IMR-90 (cell line): ENCODE data around the gene CCDC88B. TPM values are rescaled to one million over a fixed set of nuclear protein-coding genes. Genes with fewer than 3 reads are reported as not detected.

ENCODE experiments used
- ATAC-seq: fragments of 200-7000 bp; cut with Tn5 transposase; 2 replicates; pipeline ENCODE4 v1.9.1; 2020; ENCODE audit warnings: low read depth, mild to moderate bottlenecking, moderate library complexity
- BruUV-seq: library from RNA; stranded (reverse); fragments of 400-500 nt; replicated peaks from 2 replicates; lab custom pipeline; 2021; lab: Mats Ljungman, UMichigan
- CTCF ChIA-PET: fragments of 300-600 bp; formaldehyde crosslinking; extraction: SDS; loops from one replicate; lab custom pipeline; 2021; ENCODE audit warnings: antibody characterized with exemption; lab: Yijun Ruan, JAX
- POLR2A ChIA-PET: fragments of 300-600 bp; sonication (Branson Sonifier 250); formaldehyde crosslinking; loops from one replicate; lab custom pipeline; 2022; ENCODE audit warnings: antibody characterized with exemption; ENCODE audit not compliant: unreplicated experiment; lab: Charles Lee
- DNase-seq: peaks from one replicate; pipeline ENCODE4 v3.0.0; 2013
- H2AFZ ChIP-seq: replicated peaks from 2 replicates; pipeline ENCODE3; 2013; ENCODE audit warnings: low read length, mild to moderate bottlenecking; ENCODE audit not compliant: poor library complexity
- H2AK5ac ChIP-seq: 2 replicates; pipeline ENCODE4 v1.6.1; 2013; ENCODE audit warnings: low read depth, low read length, inconsistent platforms
- H2AK9ac ChIP-seq: replicated peaks from 2 replicates; pipeline ENCODE3; 2013; ENCODE audit warnings: mild to moderate bottlenecking, low read depth, low read length, moderate library complexity; ENCODE audit not compliant: poor library complexity
- H2BK120ac ChIP-seq: 2 replicates; pipeline ENCODE4 v1.6.1; 2013; ENCODE audit warnings: low read depth, low read length, inconsistent platforms
- H2BK15ac ChIP-seq: 3 replicates; pipeline ENCODE4 v1.6.1; 2013; ENCODE audit warnings: low read depth, low read length, inconsistent platforms
- H2BK20ac ChIP-seq: 2 replicates; pipeline ENCODE4 v1.6.1; 2013; ENCODE audit warnings: low read depth, mild to moderate bottlenecking, inconsistent platforms, low read length, moderate library complexity
- H2BK5ac ChIP-seq: 2 replicates; pipeline ENCODE4 v1.6.1; 2013; ENCODE audit warnings: mild to moderate bottlenecking, low read depth, low read length, inconsistent platforms; ENCODE audit not compliant: poor library complexity, severe bottlenecking
- H3K14ac ChIP-seq: replicated peaks from 2 replicates; pipeline ENCODE4 v1.6.1; 2013; ENCODE audit warnings: low read depth, low read length, inconsistent platforms
- H3K18ac ChIP-seq: 2 replicates; pipeline ENCODE4 v1.6.1; 2013; ENCODE audit warnings: low read depth, low read length, control low read depth
- H3K23ac ChIP-seq: 2 replicates; pipeline ENCODE4 v1.6.1; 2013; ENCODE audit warnings: low read depth, low read length, inconsistent platforms
- H3K27ac ChIP-seq: 2 replicates; pipeline ENCODE4 v1.5.1; 2013; ENCODE audit warnings: mild to moderate bottlenecking, control low read depth, low read length; ENCODE audit not compliant: insufficient read depth
- H3K27me3 ChIP-seq: 2 replicates; pipeline ENCODE4 v1.6.1; 2013; ENCODE audit warnings: low read length; ENCODE audit not compliant: control insufficient read depth, insufficient read depth
- H3K36me3 ChIP-seq: 2 replicates; pipeline ENCODE4 v1.6.1; 2013; ENCODE audit warnings: low read length, mixed read lengths; ENCODE audit not compliant: control insufficient read depth, insufficient read depth
- H3K4ac ChIP-seq: 2 replicates; pipeline ENCODE4 v1.6.1; 2013; ENCODE audit warnings: low read depth, low read length, inconsistent platforms
- H3K4me1 ChIP-seq: 2 replicates; pipeline ENCODE4 v1.6.1; 2013; ENCODE audit warnings: low read length, mixed read lengths; ENCODE audit not compliant: control insufficient read depth, insufficient read depth
- H3K4me2 ChIP-seq: 2 replicates; pipeline ENCODE4 v1.6.1; 2013; ENCODE audit warnings: low read depth, mild to moderate bottlenecking, control low read depth, low read length, moderate library complexity
- H3K4me3 ChIP-seq: 2 replicates; pipeline ENCODE4 v1.5.1; 2013; ENCODE audit warnings: low read depth, mild to moderate bottlenecking, control low read depth, low read length, moderate library complexity; ENCODE audit not compliant: insufficient read depth
- H3K56ac ChIP-seq: 2 replicates; pipeline ENCODE4 v1.6.1; 2013; ENCODE audit warnings: low read length, inconsistent platforms; ENCODE audit not compliant: insufficient read depth; ENCODE audit errors: extremely low read depth
- H3K79me1 ChIP-seq, 2 experiments: 2 replicates each; pipeline ENCODE4 v1.6.1; 2013; ENCODE audit warnings: low read length in 2 of 2, inconsistent platforms in 1 of 2, low read depth in 1 of 2
- H3K9ac ChIP-seq: 2 replicates; pipeline ENCODE4 v1.6.1; 2013; ENCODE audit warnings: low read depth, low read length, control low read depth
- H3K9me1 ChIP-seq: 2 replicates; pipeline ENCODE4 v1.6.1; 2013; ENCODE audit warnings: low read length, inconsistent platforms; ENCODE audit not compliant: insufficient read depth
- H3K9me3 ChIP-seq: 2 replicates; pipeline ENCODE4 v1.6.1; 2013; ENCODE audit warnings: low read length; ENCODE audit not compliant: control insufficient read depth, insufficient read depth
- H4K20me1 ChIP-seq: 2 replicates; pipeline ENCODE4 v1.6.1; 2013; ENCODE audit warnings: low read length, inconsistent platforms; ENCODE audit not compliant: insufficient read depth
- H4K5ac ChIP-seq: 2 replicates; pipeline ENCODE4 v1.6.1; 2013; ENCODE audit warnings: mild to moderate bottlenecking, low read depth, low read length, control low read depth
- H4K8ac ChIP-seq, 2 experiments: 2 replicates each; pipeline ENCODE4 v1.6.1; 2013; ENCODE audit warnings: low read depth in 2 of 2, low read length in 2 of 2, control low read depth in 1 of 2, inconsistent platforms in 1 of 2
- H4K91ac ChIP-seq: 2 replicates; pipeline ENCODE4 v1.6.1; 2013; ENCODE audit warnings: low read depth, low read length, inconsistent platforms; ENCODE audit not compliant: insufficient read depth
- BHLHE40 ChIP-seq: fragments of 150-350 bp; IDR thresholded peaks from 2 replicates; pipeline ENCODE4 v1.6.1; 2016; ENCODE audit warnings: mild to moderate bottlenecking, low read depth, low read length
- CEBPB ChIP-seq: IDR thresholded peaks from 2 replicates; pipeline ENCODE4 v1.6.1; 2012; ENCODE audit warnings: low read depth, low read length, improper control_type of control experiment
- CHD1 ChIP-seq: IDR thresholded peaks from 2 replicates; pipeline ENCODE4 v1.6.1; 2012; ENCODE audit warnings: low read depth, low read length, improper control_type of control experiment
- FOS ChIP-seq: fragments of 150-350 bp; IDR thresholded peaks from 2 replicates; pipeline ENCODE4 v1.6.1; 2016; ENCODE audit warnings: low read depth, low read length
- MAFK ChIP-seq: IDR thresholded peaks from 2 replicates; pipeline ENCODE4 v1.6.1; 2012; ENCODE audit warnings: low read depth, low read length, improper control_type of control experiment
- MAZ ChIP-seq: IDR thresholded peaks from 2 replicates; pipeline ENCODE4 v1.6.1; 2012; ENCODE audit warnings: low read depth, mild to moderate bottlenecking, low read length, improper control_type of control experiment, moderate library complexity, borderline replicate concordance
- MXI1 ChIP-seq: IDR thresholded peaks from 2 replicates; pipeline ENCODE4 v1.6.1; 2012; ENCODE audit warnings: low read depth, mild to moderate bottlenecking, low read length, moderate library complexity, borderline replicate concordance
- NFE2L2 ChIP-seq: fragments of 150-350 bp; IDR thresholded peaks from 2 replicates; pipeline ENCODE4 v1.6.1; 2016; ENCODE audit warnings: low read depth, mild to moderate bottlenecking, low read length
- POLR2A ChIP-seq: IDR thresholded peaks from 2 replicates; pipeline ENCODE4 v1.6.1; 2012; ENCODE audit warnings: mild to moderate bottlenecking, low read depth, low read length
- RAD21 ChIP-seq: IDR thresholded peaks from 2 replicates; pipeline ENCODE4 v1.6.1; 2012; ENCODE audit warnings: low read length, improper control_type of control experiment
- RCOR1 ChIP-seq: IDR thresholded peaks from 2 replicates; pipeline ENCODE4 v1.6.1; 2012; ENCODE audit warnings: mild to moderate bottlenecking, low read length, improper control_type of control experiment; ENCODE audit not compliant: insufficient replicate concordance
- RFX5 ChIP-seq: IDR thresholded peaks from 2 replicates; pipeline ENCODE4 v1.8.0; 2012; ENCODE audit warnings: low read depth, mild to moderate bottlenecking, low read length, moderate library complexity
- SMC3 ChIP-seq: fragments of 150-350 bp; IDR thresholded peaks from 2 replicates; pipeline ENCODE4 v1.6.1; 2016; ENCODE audit warnings: low read depth, mild to moderate bottlenecking, antibody characterized with exemption, low read length, moderate library complexity
- USF2 ChIP-seq: fragments of 150-350 bp; IDR thresholded peaks from 2 replicates; pipeline ENCODE4 v1.6.1; 2017; ENCODE audit warnings: mild to moderate bottlenecking, antibody characterized with exemption, low read length, low read depth
- WGBS, 2 experiments: methylation state at CpG; one replicate each; pipeline versions ENCODE4 v1.1.5 to v1.1.7; 2013; ENCODE audit warnings: missing lambda C conversion rate in 2 of 2; ENCODE audit not compliant: insufficient read length in 1 of 2; ENCODE audit errors: extremely low coverage in 2 of 2; 5-methylcytosine and 5-hydroxymethylcytosine counted together
- dilution Hi-C: fragments of 300-500 bp; cut with HindIII; formaldehyde crosslinking; loops from one replicate; pipeline ENCODE4 v1.14.3; 2018; ENCODE audit warnings: low sequenced_read_pairs; ENCODE audit not compliant: unreplicated experiment
- in situ Hi-C: fragments of 300-500 bp; cut with MboI; formaldehyde crosslinking; loops from 3 replicates; pipeline ENCODE4 v1.14.3; 2019; ENCODE audit warnings: low sequenced_read_pairs, inconsistent platforms, mixed read lengths
- intact Hi-C: fragments of 100-400 bp; cut with micrococcal nuclease; formaldehyde crosslinking; loops from 2 replicates; pipeline ENCODE4 v1.10.0; 2022
- polyA plus RNA-seq, 3 experiments: library from polyadenylated mRNA; depleted of rRNA; stranded (reverse); fragments of >200 nt; gene quantifications; 2 replicates each; pipeline ENCODE4 v1.2.3, GENCODE V29; 2012; ENCODE audit warnings: low replicate concordance in 1 of 3
- total RNA-seq: library from RNA; depleted of rRNA; stranded (reverse); fragments of >200 nt; gene quantifications from 2 replicates; pipeline ENCODE4 v1.2.3, GENCODE V29; 2012
- TF ChIP-seq, protein P1 (sequence below): fragments of 150-350 bp; IDR thresholded peaks from 2 replicates; pipeline ENCODE4 v1.6.1; 2016; ENCODE audit warnings: low read depth, mild to moderate bottlenecking, low read length, moderate library complexity, borderline replicate concordance

CCDC88B gene
- total and polyA plus RNA-seq, 2 of the 4 experiments (the other 2 are of a cell fraction) = 1.3 to 2.5 TPM

- Histone ChIP-seq H3K4me3 (peak overlapping the region; percentile 53), H3K9me3 (no peaks in the 10 kb centered on the region), H3K14ac (peak overlapping the region; percentile 38; the same call in 1 of the 2 replicates), H2AK5ac (peak overlapping the region; percentile 67; the same call in 1 of the 2 replicates), H3K79me1 (peaks cover 14 to 22% of the 10 kb centered on the region in 2 experiments; a peak in 3 of 4 replicates), H3K9ac (peak overlapping the region; percentile 24), H2AK9ac (peak overlapping the region; percentile 92), H3K9me1 (no peaks in the 10 kb centered on the region), H4K5ac (no peak overlapping the region), H4K8ac (peak overlapping the region in 1 of 2 experiments; percentile 60; a peak in 2 of 4 replicates), H3K27me3 (peaks cover 14% of the 10 kb centered on the region), H2BK20ac (no peak overlapping the region), H3K56ac (peak overlapping the region; percentile 32; the same call in 1 of the 2 replicates), H3K36me3 (no peaks in the 10 kb centered on the region), H3K27ac (peak overlapping the region; percentile 38), H4K91ac (peak overlapping the region; percentile 30; the same call in 1 of the 2 replicates), H3K23ac (peak overlapping the region; percentile 60; the same call in 1 of the 2 replicates), H2BK120ac (no peak overlapping the region), H3K4me1 (peaks cover 12% of the 10 kb centered on the region), H3K4ac (peak overlapping the region; percentile 56), H3K18ac (no peak overlapping the region), H2BK15ac (no peak overlapping the region), H2AFZ (peak overlapping the region; percentile 94), H3K4me2 (peak overlapping the region; percentile 84), H4K20me1 (peaks cover 11% of the 10 kb centered on the region), H2BK5ac (peak overlapping the region; percentile 29)
- dilution Hi-C loops (no loop called here), intact Hi-C loops (loop anchor here (1.0 to 10.0 kb wide), 4 partner anchors 27 to 300 kb away; partner anchors contain the start of gene DNAJC4), in situ Hi-C loops (loop anchor here (5.0 kb wide), 1 partner anchor 102 kb away; no protein-coding TSS in a partner anchor)
- ChIA-PET CTCF (interaction anchor here (0.9 to 1.8 kb wide), 8 partner anchors 20 to 100 kb away, joined by 3 to 13 read pairs (median 4); partner anchors contain the start of gene BAD), POLR2A (interaction anchor here (1.6 kb wide), 1 partner anchor 13 kb away, joined by 4 read pairs; the partner anchor contains the start of genes PRDX5 and TRMT112)
- 1% methylated on average over 19 of the region's 46 CpGs; no CpG with 5 or more reads in 1 of the 2 experiments for WGBS, 2 experiments
- DNase-seq (peak; percentile 85), ATAC-seq (peak; percentile 33)
- no TSS peak for BruUV-seq
- TF ChIP-seq RAD21 (peak; percentile 61), MAFK (no peak), MAZ (peak; percentile 30; the same call in 1 of the 2 replicates), CEBPB (no peak), POLR2A (no peak), RCOR1 (no peak), CHD1 (no peak), MXI1 (peak; percentile 54; the same call in 1 of the 2 replicates), BHLHE40 (peak; percentile 88), SMC3 (peak; percentile 66), USF2 (peak; percentile 70), RFX5 (no peak), NFE2L2 (no peak), FOS (no peak)
- TF ChIP-seq, protein P1, sequence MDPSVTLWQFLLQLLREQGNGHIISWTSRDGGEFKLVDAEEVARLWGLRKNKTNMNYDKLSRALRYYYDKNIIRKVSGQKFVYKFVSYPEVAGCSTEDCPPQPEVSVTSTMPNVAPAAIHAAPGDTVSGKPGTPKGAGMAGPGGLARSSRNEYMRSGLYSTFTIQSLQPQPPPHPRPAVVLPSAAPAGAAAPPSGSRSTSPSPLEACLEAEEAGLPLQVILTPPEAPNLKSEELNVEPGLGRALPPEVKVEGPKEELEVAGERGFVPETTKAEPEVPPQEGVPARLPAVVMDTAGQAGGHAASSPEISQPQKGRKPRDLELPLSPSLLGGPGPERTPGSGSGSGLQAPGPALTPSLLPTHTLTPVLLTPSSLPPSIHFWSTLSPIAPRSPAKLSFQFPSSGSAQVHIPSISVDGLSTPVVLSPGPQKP = no peak
Measured at GRCh38 chr11:64304316-64305072, 35.5 kb upstream of the CCDC88B start.
